HG02798 (cell line): ENCODE data around the gene CDC14A.
"Not testable (repeated sequence)": the region's sequence is repeated elsewhere in the genome, so short reads cannot be mapped to it uniquely, and the experiment has no call there.

Experiments used
- ATAC-seq: cut with Tn5 transposase; IDR thresholded peaks from one replicate; pipeline ENCODE4 v1.9.1; 2021; ENCODE audit warnings: mild to moderate bottlenecking; ENCODE audit not compliant: unreplicated experiment, poor library complexity

CDC14A gene

GRCh38 chr1:100352267-100353070 lies at the start of gene CDC14A:
Gene CDC14A, plus strand, starts transcription at chr1:100352506. Its CDS starts 449 bp downstream, at chr1:100352955.
- ATAC-seq = peak; percentile 69

GRCh38 chr1:100302739-100303138 lies 49.6 kb upstream of the CDC14A start:
- ATAC-seq = no peak

- ATAC-seq = no peak
Measured at GRCh38 chr1:100304227-100304626, 48.1 kb upstream of the CDC14A start.

GRCh38 chr1:100304921-100305320 lies 47.4 kb upstream of the CDC14A start:
- ATAC-seq = no peak

- ATAC-seq = no peak
Measured at GRCh38 chr1:100305954-100306353, 46.4 kb upstream of the CDC14A start.

- ATAC-seq = no peak
Measured at GRCh38 chr1:100306735-100307313, 45.5 kb upstream of the CDC14A start.

GRCh38 chr1:100308777-100309176 lies 43.5 kb upstream of the CDC14A start:
- no peak for ATAC-seq

- no peak for ATAC-seq
Measured at GRCh38 chr1:100309863-100310262, 42.4 kb upstream of the CDC14A start.

- no peak for ATAC-seq
Measured at GRCh38 chr1:100313382-100313781, 38.9 kb upstream of the CDC14A start.

- ATAC-seq = no peak
Measured at GRCh38 chr1:100316622-100317021, 35.7 kb upstream of the CDC14A start.

- no peak for ATAC-seq
Measured at GRCh38 chr1:100320311-100321099, 31.8 kb upstream of the CDC14A start.

GRCh38 chr1:100321100-100321493 lies 31.2 kb upstream of the CDC14A start:
- no peak for ATAC-seq

GRCh38 chr1:100321506-100321905 lies 30.8 kb upstream of the CDC14A start:
- ATAC-seq = no peak

GRCh38 chr1:100322436-100323211 lies 29.7 kb upstream of the CDC14A start:
- no peak for ATAC-seq

GRCh38 chr1:100323419-100324106 lies 28.7 kb upstream of the CDC14A start:
- no peak for ATAC-seq

GRCh38 chr1:100325415-100326324 lies 26.6 kb upstream of the CDC14A start:
- ATAC-seq = no peak

- not testable (repeated sequence) for ATAC-seq
Measured at GRCh38 chr1:100326325-100326670, 26.0 kb upstream of the CDC14A start.

GRCh38 chr1:100328133-100328532 lies 24.2 kb upstream of the CDC14A start:
- ATAC-seq = no peak

- not testable (repeated sequence) for ATAC-seq
Measured at GRCh38 chr1:100331146-100331545, 21.2 kb upstream of the CDC14A start.
